ENCODE measurements around the gene IDS.
"Not testable (repeated sequence)": the region's sequence is repeated elsewhere in the genome, so short reads cannot be mapped to it uniquely, and the experiment has no call there.

The IDS gene

GRCh38 chrX:149497054-149497453 lies 8.1 kb downstream of the IDS start:
- FAIRE-seq, result no peak

GRCh38 chrX:149495573-149496071 lies 9.5 kb downstream of the IDS start:
- FAIRE-seq, result peak; percentile 71

- peak; percentile 49 for FAIRE-seq
These were observed 10.1 kb downstream of the IDS start for GRCh38 chrX:149494844-149495565.

GRCh38 chrX:149493567-149494562 lies 11.2 kb downstream of the IDS start:
- FAIRE-seq, result no peak

- no peak for FAIRE-seq
These were observed 13.3 kb downstream of the IDS start for GRCh38 chrX:149491812-149492211.

- no peak for FAIRE-seq
These were observed 15.0 kb downstream of the IDS start for GRCh38 chrX:149490100-149490499.

GRCh38 chrX:149488411-149489052 lies 16.6 kb downstream of the IDS start:
- FAIRE-seq, result not testable (repeated sequence)

- FAIRE-seq, result not testable (repeated sequence)
These were observed 17.1 kb downstream of the IDS start for GRCh38 chrX:149488008-149488407.

GRCh38 chrX:149487292-149487691 lies 17.8 kb downstream of the IDS start:
- no peak for FAIRE-seq

GRCh38 chrX:149476513-149476912 lies 28.6 kb downstream of the IDS start:
- no peak for FAIRE-seq

- no peak for FAIRE-seq
These were observed 31.1 kb downstream of the IDS start for GRCh38 chrX:149473966-149474365.

GRCh38 chrX:149473092-149473491 lies 32.0 kb downstream of the IDS start:
- FAIRE-seq, result no peak

GRCh38 chrX:149472625-149473024 lies 32.5 kb downstream of the IDS start:
- no peak for FAIRE-seq

- FAIRE-seq, result no peak
These were observed 33.7 kb downstream of the IDS start for GRCh38 chrX:149471397-149471796.

GRCh38 chrX:149470955-149471354 lies 34.2 kb downstream of the IDS start:
- peak; percentile 88 for FAIRE-seq

- FAIRE-seq, result no peak
These were observed 35.7 kb downstream of the IDS start for GRCh38 chrX:149469406-149469805.

- FAIRE-seq, result no peak
These were observed 37.2 kb downstream of the IDS start for GRCh38 chrX:149467920-149468319.

GRCh38 chrX:149467461-149467860 lies 37.6 kb downstream of the IDS start:
- FAIRE-seq, result no peak

- no peak for FAIRE-seq
These were observed 42.3 kb downstream of the IDS start for GRCh38 chrX:149462849-149463248.

GRCh38 chrX:149461746-149462145 lies 43.4 kb downstream of the IDS start:
- no peak for FAIRE-seq

- FAIRE-seq, result no peak
These were observed 46.5 kb downstream of the IDS start for GRCh38 chrX:149458586-149458985.

GRCh38 chrX:149456476-149457245 lies 48.4 kb downstream of the IDS start:
- FAIRE-seq, result no peak
